Tibial nerve (tissue), 4 donors: ENCODE results near the gene WWTR1. TPM values are rescaled to one million over a fixed set of nuclear protein-coding genes. Genes with fewer than 3 reads are reported as not detected.

ENCODE experiments used
- DNase-seq, 2 donors: peaks; one replicate each; pipeline ENCODE4 v3.0.0-alpha.2; 2019; ENCODE audit warnings: low spot score in 2 of 2
- H3K27ac ChIP-seq, 4 donors: fragments of 200-600 bp; sonication (generic) in 3 of 4; one replicate each; pipeline ENCODE4 v1.5.1; 2017 to 2019; ENCODE audit warnings: mild to moderate bottlenecking in 1 of 4
- H3K27me3 ChIP-seq, 2 donors: fragments of 200-600 bp; sonication (generic) in 1 of 2; one replicate each; pipeline versions ENCODE4 v1.5.1 to v1.6.0; 2017 to 2019
- H3K36me3 ChIP-seq, 3 donors: fragments of 200-600 bp; sonication (generic); one replicate each; pipeline ENCODE4 v1.5.1; 2018 to 2019
- H3K4me1 ChIP-seq, 4 donors: fragments of 200-600 bp; sonication (generic) in 3 of 4; one replicate each; pipeline ENCODE4 v1.5.1; 2017 to 2019
- H3K4me3 ChIP-seq, 4 donors: fragments of 200-600 bp; sonication (generic) in 3 of 4; one replicate each; pipeline ENCODE4 v1.5.1; 2017 to 2019; ENCODE audit warnings: mild to moderate bottlenecking in 1 of 4, moderate library complexity in 1 of 4
- H3K9me3 ChIP-seq, 4 donors: fragments of 200-600 bp; sonication (generic) in 3 of 4; one replicate each; pipeline ENCODE4 v1.5.1; 2017 to 2019
- CTCF ChIP-seq, 5 experiments: fragments of 200-600 bp in 3 of 5; fragments of 450-650 bp in 2 of 5; sonication (generic) in 3 of 5; IDR thresholded peaks; one replicate each; pipeline ENCODE4 v1.5.1; 2016 to 2019; ENCODE audit warnings: antibody characterized with exemption in 5 of 5, mild to moderate bottlenecking in 3 of 5, moderate library complexity in 2 of 5
- EP300 ChIP-seq, 2 donors: sonication (generic); formaldehyde crosslinking; IDR thresholded peaks; one replicate each; pipeline ENCODE4 v1.6.1; 2017; ENCODE audit warnings: antibody characterized with exemption in 2 of 2, mild to moderate bottlenecking in 1 of 2
- POLR2A ChIP-seq, 2 donors: fragments of 450-650 bp; IDR thresholded peaks; one replicate each; pipeline ENCODE4 v1.6.1; 2017; ENCODE audit warnings: antibody characterized with exemption in 2 of 2, mild to moderate bottlenecking in 2 of 2, moderate library complexity in 2 of 2
- WGBS, 2 donors: methylation state at CpG; one replicate each; pipeline ENCODE4 v1.1.5; 2018; 5-methylcytosine and 5-hydroxymethylcytosine counted together
- total RNA-seq, 4 donors: library from RNA; depleted of rRNA; stranded (reverse); fragments of >200 nt; gene quantifications; one replicate each; pipeline ENCODE4 v1.1.0, GENCODE V29; 2016

Gene WWTR1
- total RNA-seq, 4 donors from 2014 or later = 86.5 to 130 (median 113) TPM

GRCh38 chr3:149632225-149632624, 25.6 kb downstream of the WWTR1 start:
- no peak for DNase-seq
- peaks cover 0 to 81% (median 26%) of the 10 kb centered on the region in 4 donors for H3K4me1 ChIP-seq
- WGBS, 2 donors = 85 to 89% methylated on average over 5 of the region's 5 CpGs
- H3K27ac ChIP-seq = no peak overlapping the region
- no peaks in the 10 kb centered on the region for H3K9me3 ChIP-seq
- H3K27me3 ChIP-seq = no peaks in the 10 kb centered on the region
- TF ChIP-seq POLR2A (IDR thresholded peaks at IDR 0.05) (no peak), EP300 (IDR thresholded peaks at IDR 0.05) (no peak), CTCF (IDR thresholded peaks at IDR 0.05) (no peak)
- H3K4me3 ChIP-seq = no peak overlapping the region
- H3K36me3 ChIP-seq = peaks cover 0 to 9% (median 0%) of the 10 kb centered on the region in 3 donors

GRCh38 chr3:149630806-149631205, 27.0 kb downstream of the WWTR1 start:
- 29 to 36% methylated on average over 1 of the region's 1 CpG for WGBS, 2 donors
- H3K9me3 ChIP-seq = no peaks in the 10 kb centered on the region
- peak overlapping the region in 2 of 4 donors; percentile 68 to 76 for H3K27ac ChIP-seq
- no peak for TF ChIP-seq POLR2A (IDR thresholded peaks at IDR 0.05)
- no peaks in the 10 kb centered on the region for H3K27me3 ChIP-seq
- H3K4me1 ChIP-seq = peaks cover 0 to 80% (median 24%) of the 10 kb centered on the region in 4 donors
- peaks cover 0 to 9% (median 0%) of the 10 kb centered on the region in 3 donors for H3K36me3 ChIP-seq
- no peak for DNase-seq
- H3K4me3 ChIP-seq = no peak overlapping the region

- Histone ChIP-seq H3K36me3 (peaks cover 0 to 9% (median 0%) of the 10 kb centered on the region in 3 donors), H3K4me1 (peaks cover 0 to 77% (median 20%) of the 10 kb centered on the region in 4 donors), H3K4me3 (no peak overlapping the region), H3K27me3 (no peaks in the 10 kb centered on the region), H3K27ac (peak overlapping the region in 2 of 4 donors; percentile 68 to 76), H3K9me3 (no peaks in the 10 kb centered on the region)
- 59 to 68% methylated on average over 6 of the region's 6 CpGs for WGBS, 2 donors
- TF ChIP-seq EP300 (IDR thresholded peaks at IDR 0.05) (peak in 1 of 2 donors; percentile 53), CTCF (IDR thresholded peaks at IDR 0.05) (no peak)
- no peak for DNase-seq
These were observed 28.7 kb downstream of the WWTR1 start for GRCh38 chr3:149628957-149629670.

- 91 to 98% methylated on average over 4 of the region's 4 CpGs for WGBS, 2 donors
- Histone ChIP-seq H3K36me3 (no peaks in the 10 kb centered on the region), H3K9me3 (no peaks in the 10 kb centered on the region), H3K27ac (peak overlapping the region in 1 of 4 donors; percentile 22), H3K27me3 (no peaks in the 10 kb centered on the region), H3K4me1 (peaks cover 0 to 73% (median 17%) of the 10 kb centered on the region in 4 donors), H3K4me3 (no peak overlapping the region)
- DNase-seq = no peak
- no peak for TF ChIP-seq POLR2A (IDR thresholded peaks at IDR 0.05)
- no peak for TF ChIP-seq EP300 (IDR thresholded peaks at IDR 0.05)
- no peak for TF ChIP-seq CTCF (IDR thresholded peaks at IDR 0.05)
These were observed 31.2 kb downstream of the WWTR1 start for GRCh38 chr3:149626671-149627070.

- Histone ChIP-seq H3K27me3 (no peaks in the 10 kb centered on the region), H3K4me1 (peaks cover 0 to 70% (median 16%) of the 10 kb centered on the region in 4 donors), H3K9me3 (no peaks in the 10 kb centered on the region), H3K27ac (no peak overlapping the region), H3K36me3 (no peaks in the 10 kb centered on the region), H3K4me3 (no peak overlapping the region)
- WGBS, 2 donors = 61 to 77% methylated on average over 4 of the region's 4 CpGs
- no peak for DNase-seq
- TF ChIP-seq POLR2A (IDR thresholded peaks at IDR 0.05) (no peak), CTCF (IDR thresholded peaks at IDR 0.05) (no peak), EP300 (IDR thresholded peaks at IDR 0.05) (no peak)
These were observed 32.0 kb downstream of the WWTR1 start for GRCh38 chr3:149625795-149626194.
